GM20000 (cell line): ENCODE data around the gene NME3.
A peak's percentile ranks its signal among the peaks of the same experiment; 100 is the strongest.

Experiments used
- DNase-seq: peaks from one replicate; pipeline ENCODE4 v3.0.0; 2012; ENCODE audit warnings: low spot score
- CTCF ChIP-seq: IDR thresholded peaks from 2 replicates; pipeline ENCODE4 v1.5.1; 2012; ENCODE audit warnings: mild to moderate bottlenecking, control low read depth; ENCODE audit errors: extremely low read depth, missing control alignments

The NME3 gene

GRCh38 chr16:1770328-1771187, 785 bp downstream of the NME3 start:
- TF ChIP-seq CTCF, result no peak
- DNase-seq, result peak; percentile 86

- no peak for DNase-seq
- no peak for TF ChIP-seq CTCF
Measured at GRCh38 chr16:1769402-1770300, 1.7 kb downstream of the NME3 start.

GRCh38 chr16:1768767-1769401, 2.5 kb downstream of the NME3 start:
- no peak for DNase-seq
- TF ChIP-seq CTCF, result no peak

GRCh38 chr16:1768061-1768766, 3.1 kb downstream of the NME3 start:
- DNase-seq, result no peak

GRCh38 chr16:1767116-1767994, 4.0 kb downstream of the NME3 start:
- TF ChIP-seq CTCF, result no peak
- DNase-seq, result no peak

More at GRCh38 chr16:1768061-1768766, 3.1 kb downstream of the NME3 start:
- no peak for TF ChIP-seq CTCF

- no peak for TF ChIP-seq CTCF
- no peak for DNase-seq
Measured at GRCh38 chr16:1766701-1767100, 4.6 kb downstream of the NME3 start.
